Spleen (tissue), 7 donors: ENCODE results near the gene CTNNB1.

ENCODE experiments used
- CTCF ChIP-seq, 11 experiments: fragments of 200-600 bp in 7 of 11; fragments of 450-650 bp in 4 of 11; sonication (generic) in 4 of 11; IDR thresholded peaks in 8 of 11; conservative IDR thresholded peaks in 3 of 11; 1 replicate in 7 of 11; 2 replicates in 4 of 11; pipeline versions ENCODE4 v1.4.0 to v1.8.0; 2016 to 2021; ENCODE audit warnings: antibody characterized with exemption in 11 of 11, inconsistent platforms in 4 of 11, mild to moderate bottlenecking in 1 of 11
- POLR2A ChIP-seq, 3 donors: fragments of 450-650 bp; IDR thresholded peaks; one replicate each; pipeline ENCODE4 v1.5.1; 2017; ENCODE audit warnings: antibody characterized with exemption in 3 of 3, mild to moderate bottlenecking in 1 of 3
- donor health status: DM: no; HTN: no; CAD: no; lungs with moderate emphysema.
- donor health status: DM: no; HTN: no; CAD: no.
- donor health status: DM: no; HTN: no; CAD: no.

DNA sequence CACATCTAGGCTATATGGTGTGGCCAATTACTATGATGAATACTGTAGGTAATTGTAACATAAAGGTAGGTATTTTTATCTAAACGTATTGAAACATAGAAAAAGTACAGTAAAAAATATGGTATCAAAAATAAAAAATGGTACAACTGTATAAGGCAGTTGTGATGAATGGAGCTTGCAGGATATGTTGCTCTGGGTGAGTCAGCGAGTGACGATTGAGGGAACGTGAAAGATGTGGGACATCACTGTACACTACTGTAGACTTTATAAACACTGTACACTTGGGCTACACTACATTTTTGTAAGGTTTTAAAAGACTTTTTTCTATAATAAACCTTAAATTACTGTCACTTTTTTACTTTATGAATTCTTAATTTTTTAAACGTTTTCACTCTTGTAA lies 10.3 kb downstream of the CTNNB1 start:
- TF ChIP-seq CTCF (IDR thresholded peaks at IDR 0.05 in 8 of 11, conservative IDR thresholded peaks at IDR 0.05 in 3 of 11) (no peak), POLR2A (IDR thresholded peaks at IDR 0.05) (no peak)
